WTC11 (cell line): Measurements from ENCODE around the gene IKBKE.

ENCODE experiments used
- CTCF ChIP-seq: fragments of 200-600 bp; IDR thresholded peaks from 2 replicates; pipeline ENCODE4 v1.8.0; 2022; ENCODE audit warnings: antibody characterized with exemption
- E2F1 ChIP-seq: sonication (generic); formaldehyde crosslinking; IDR thresholded peaks from 2 replicates; pipeline ENCODE4 v1.8.0; 2022; ENCODE audit warnings: mild to moderate bottlenecking, missing genetic modification reagents
- MAX ChIP-seq: sonication (generic); formaldehyde crosslinking; IDR thresholded peaks from 2 replicates; pipeline ENCODE4 v1.8.0; 2022; ENCODE audit warnings: mild to moderate bottlenecking, missing genetic modification reagents
- RELA ChIP-seq: sonication (generic); formaldehyde crosslinking; IDR thresholded peaks from 2 replicates; pipeline ENCODE4 v1.8.1; 2022; ENCODE audit warnings: missing genetic modification reagents, mild to moderate bottlenecking, borderline replicate concordance
- TEAD4 ChIP-seq: sonication (generic); formaldehyde crosslinking; IDR thresholded peaks from 2 replicates; pipeline ENCODE4 v1.8.0; 2022; ENCODE audit warnings: mild to moderate bottlenecking, missing genetic modification reagents
- TP53 ChIP-seq: sonication (generic); formaldehyde crosslinking; IDR thresholded peaks from 2 replicates; pipeline ENCODE4 v1.8.1; 2023; ENCODE audit warnings: mild to moderate bottlenecking, missing genetic modification reagents
- USF2 ChIP-seq: sonication (generic); formaldehyde crosslinking; IDR thresholded peaks from 2 replicates; pipeline ENCODE4 v1.8.1; 2023; ENCODE audit warnings: mild to moderate bottlenecking, missing genetic modification reagents, moderate library complexity
- ZNF138 ChIP-seq: sonication (generic); formaldehyde crosslinking; conservative IDR thresholded peaks from 2 replicates; pipeline ENCODE4 v1.8.1; 2022; ENCODE audit warnings: mild to moderate bottlenecking, moderate library complexity, missing genetic modification reagents

GRCh38 chr1:206512058-206512850 lies 42.0 kb downstream of the IKBKE start:
- TF ChIP-seq CTCF: no peak
- TF ChIP-seq USF2 (CRISPR knock-in tag): no peak
- no peak for TF ChIP-seq RELA (CRISPR knock-in tag)
- TF ChIP-seq TEAD4 (CRISPR knock-in tag): no peak
- TF ChIP-seq MAX: no peak
- no peak for TF ChIP-seq E2F1 (CRISPR knock-in tag)
- no peak for TF ChIP-seq ZNF138 (CRISPR knock-in tag)
- no peak for TF ChIP-seq TP53 (CRISPR knock-in tag)
